ENCODE data around the gene C1QL1. TPM values are rescaled to one million over a fixed set of nuclear protein-coding genes. Genes with fewer than 3 reads are reported as not detected.

The C1QL1 gene
- total and polyA plus RNA-seq, 2 of the 13 experiments (the other 11 are each of a cell fraction or from before 2014, with no cell fraction given) = 0.11 TPM

DNA sequence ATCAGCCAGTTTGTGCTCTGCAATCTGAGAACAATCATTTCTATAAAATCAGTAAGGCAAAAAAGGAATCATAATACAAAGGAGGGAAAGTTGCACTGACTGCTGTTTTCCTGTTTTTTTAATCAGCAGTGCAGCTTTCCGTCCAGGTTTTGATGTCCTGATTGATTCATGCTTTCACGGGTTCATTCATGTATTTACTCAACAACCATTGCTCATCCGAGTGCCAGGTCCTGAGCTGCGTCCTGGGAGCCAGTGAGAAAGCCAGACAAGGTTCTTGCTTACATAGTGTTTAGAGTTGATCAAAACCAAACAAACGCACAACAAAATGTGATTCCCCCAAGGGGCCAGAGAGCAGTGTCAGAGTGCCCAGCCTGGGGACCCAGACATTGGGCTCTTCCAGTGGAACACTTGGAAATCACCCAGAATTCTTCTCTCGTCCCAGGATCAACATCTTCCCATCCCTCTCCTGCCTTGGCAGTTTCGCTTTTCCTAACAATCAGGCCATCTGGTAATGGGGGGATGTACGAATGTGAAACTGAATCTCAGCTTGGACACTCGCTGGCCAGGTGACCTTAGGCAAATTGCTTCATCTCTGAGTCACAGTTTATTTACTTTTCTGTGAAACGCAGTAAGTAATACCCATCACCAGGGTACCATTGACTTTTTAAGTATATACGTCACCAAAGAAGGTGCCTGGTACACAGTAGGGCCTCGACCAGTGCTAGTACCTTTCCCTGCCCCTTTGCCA lies 13.3 kb upstream of the C1QL1 start (continued):
- TF ChIP-seq ZNF609 (CRISPR knock-in tag; IDR thresholded peaks at IDR 0.05; ENCODE audit: borderline replicate concordance) = no peak
- TF ChIP-seq PHF8 (CRISPR knock-in tag; IDR thresholded peaks at IDR 0.05) = no peak
- no peak for TF ChIP-seq ZNF138 (CRISPR knock-in tag; IDR thresholded peaks at IDR 0.05; ENCODE audit: low read depth)
- peak; percentile 35; the same call in 1 of the 2 replicates for TF ChIP-seq ZNF143 (CRISPR knock-in tag; IDR thresholded peaks at IDR 0.05)
- no peak for TF ChIP-seq NRL (CRISPR knock-in tag; IDR thresholded peaks at IDR 0.05; ENCODE audit: borderline replicate concordance)
- TF ChIP-seq KDM4B (CRISPR knock-in tag; IDR thresholded peaks at IDR 0.05) = no peak
- TF ChIP-seq SOX6 (IDR thresholded peaks at IDR 0.05) = no peak
- TF ChIP-seq SOX6 (CRISPR knock-in tag; IDR thresholded peaks at IDR 0.05) = peak; percentile 71
- TF ChIP-seq ZBTB1 (CRISPR knock-in tag; IDR thresholded peaks at IDR 0.05; ENCODE audit: borderline replicate concordance) = no peak
- TF ChIP-seq ZMAT3 (CRISPR knock-in tag; conservative IDR thresholded peaks at IDR 0.05) = no peak; the same call in 1 of the 2 replicates
- no peak for TF ChIP-seq ZNF704 (CRISPR knock-in tag; IDR thresholded peaks at IDR 0.05; ENCODE audit: borderline replicate concordance)
- TF ChIP-seq ARHGAP35 (CRISPR knock-in tag; IDR thresholded peaks at IDR 0.05; ENCODE audit: borderline replicate concordance) = no peak
- no peak for TF ChIP-seq SNAPC2 (CRISPR knock-in tag; IDR thresholded peaks at IDR 0.05)
- no peak for TF ChIP-seq ARID2 (CRISPR knock-in tag; IDR thresholded peaks at IDR 0.05; ENCODE audit: borderline replicate concordance)
- TF ChIP-seq ZNF431 (CRISPR knock-in tag; IDR thresholded peaks at IDR 0.05; ENCODE audit: borderline replicate concordance, low read depth) = no peak
- no peak for TF ChIP-seq ZMYM3 (CRISPR knock-in tag; IDR thresholded peaks at IDR 0.05)
- TF ChIP-seq ZSCAN30 (CRISPR knock-in tag; IDR thresholded peaks at IDR 0.05) = no peak
- TF ChIP-seq ZBTB7B (CRISPR knock-in tag; IDR thresholded peaks at IDR 0.05) = no peak
- peak in 1 of 2 experiments; percentile 76; a peak in 1 of 4 replicates for TF ChIP-seq ATF4 (CRISPR knock-in tag; IDR thresholded peaks at IDR 0.05)
- TF ChIP-seq ZNF331 (CRISPR knock-in tag; IDR thresholded peaks at IDR 0.05) = no peak
- TF ChIP-seq DNMT1 (CRISPR knock-in tag; IDR thresholded peaks at IDR 0.05) = no peak
- TF ChIP-seq SMC3 (IDR thresholded peaks at IDR 0.05; ENCODE audit: low read length) = 0 out of 2 replicates have a peak, but pooled peaks have one; percentile 9
- peak; percentile 72; the same call in 1 of the 2 replicates for TF ChIP-seq SIX1 (CRISPR knock-in tag; IDR thresholded peaks at IDR 0.05; ENCODE audit: borderline replicate concordance)

Data from HepG2 (cell line).